ENCODE results near the gene BMX.

BMX gene

GRCh38 chrX:15507005-15507404 is 6.4 kb downstream of the BMX start:
- DNase-seq (ENCODE audit: low spot score), result no peak

GRCh38 chrX:15509845-15510244 is 9.2 kb downstream of the BMX start:
- no peak for DNase-seq (ENCODE audit: low spot score)

GRCh38 chrX:15511563-15511962 is 11.0 kb downstream of the BMX start:
- DNase-seq (ENCODE audit: low spot score), result no peak

GRCh38 chrX:15512401-15512965 is 11.9 kb downstream of the BMX start:
- no peak for DNase-seq (ENCODE audit: low spot score)

GRCh38 chrX:15514279-15514678 is 13.7 kb downstream of the BMX start:
- DNase-seq (ENCODE audit: low spot score), result no peak

- no peak for DNase-seq (ENCODE audit: low spot score)
Observed at GRCh38 chrX:15515931-15516330, 15.3 kb downstream of the BMX start.

- no peak for DNase-seq (ENCODE audit: low spot score)
Observed at GRCh38 chrX:15522464-15522863, 21.9 kb downstream of the BMX start.

GRCh38 chrX:15523088-15523487 is 22.5 kb downstream of the BMX start:
- DNase-seq (ENCODE audit: low spot score), result no peak

GRCh38 chrX:15524417-15524816 is 23.8 kb downstream of the BMX start:
- no peak for DNase-seq (ENCODE audit: low spot score)

- no peak for DNase-seq (ENCODE audit: low spot score)
Observed at GRCh38 chrX:15525664-15526416, 25.2 kb downstream of the BMX start.

- DNase-seq (ENCODE audit: low spot score), result no peak
Observed at GRCh38 chrX:15529165-15529564, 28.6 kb downstream of the BMX start.

- DNase-seq (ENCODE audit: low spot score), result no peak
Observed at GRCh38 chrX:15530318-15530717, 29.7 kb downstream of the BMX start.

- DNase-seq (ENCODE audit: low spot score), result no peak
Observed at GRCh38 chrX:15546745-15547144, 46.1 kb downstream of the BMX start.

- DNase-seq (ENCODE audit: low spot score), result no peak
Observed at GRCh38 chrX:15547356-15547755, 46.7 kb downstream of the BMX start.

GRCh38 chrX:15549189-15550012 is 48.8 kb downstream of the BMX start:
- no peak for DNase-seq (ENCODE audit: low spot score)

- DNase-seq (ENCODE audit: low spot score), result no peak
Observed at GRCh38 chrX:15559227-15559626, 58.6 kb downstream of the BMX start.

- no peak for DNase-seq (ENCODE audit: low spot score)
Observed at GRCh38 chrX:15560924-15561323, 60.3 kb downstream of the BMX start.

- no peak for DNase-seq (ENCODE audit: low spot score)
Observed at GRCh38 chrX:15563056-15563455, 62.4 kb downstream of the BMX start.

- DNase-seq (ENCODE audit: low spot score), result peak; percentile 53
Observed at GRCh38 chrX:15564981-15565579, 64.5 kb downstream of the BMX start.

- DNase-seq (ENCODE audit: low spot score), result no peak
Observed at GRCh38 chrX:15566244-15566643, 65.6 kb downstream of the BMX start.

- no peak for DNase-seq (ENCODE audit: low spot score)
Observed at GRCh38 chrX:15567267-15567666, 66.7 kb downstream of the BMX start.

- no peak for DNase-seq (ENCODE audit: low spot score)
Observed at GRCh38 chrX:15567886-15568616, 67.4 kb downstream of the BMX start.

All from D341Med (cell line).